Activated T-cell treated with anti-CD3 and anti-CD28 coated beads for 4 hours (primary cell): ENCODE data around the gene UBXN6.

Experiments
- DNase-seq: peaks from one replicate; pipeline ENCODE4 v3.0.0-alpha.2; 2020

UBXN6 gene

GRCh38 chr19:4437103-4437502 lies 20.5 kb downstream of the UBXN6 start:
- no peak for DNase-seq

- no peak for DNase-seq
Measured at GRCh38 chr19:4436231-4436630, 21.4 kb downstream of the UBXN6 start.

GRCh38 chr19:4434391-4434790 lies 23.2 kb downstream of the UBXN6 start:
- no peak for DNase-seq

GRCh38 chr19:4432918-4433506 lies 24.6 kb downstream of the UBXN6 start:
- DNase-seq = no peak

GRCh38 chr19:4431808-4432674 lies 25.6 kb downstream of the UBXN6 start:
- DNase-seq = no peak

- no peak for DNase-seq
Measured at GRCh38 chr19:4431296-4431695, 26.3 kb downstream of the UBXN6 start.

GRCh38 chr19:4430760-4431159 lies 26.8 kb downstream of the UBXN6 start:
- no peak for DNase-seq

GRCh38 chr19:4429771-4430171 lies 27.8 kb downstream of the UBXN6 start:
- no peak for DNase-seq

- DNase-seq = no peak
Measured at GRCh38 chr19:4429256-4429655, 28.3 kb downstream of the UBXN6 start.

- DNase-seq = no peak
Measured at GRCh38 chr19:4428326-4428975, 29.1 kb downstream of the UBXN6 start.

- DNase-seq = no peak
Measured at GRCh38 chr19:4425537-4425936, 32.1 kb downstream of the UBXN6 start.

- no peak for DNase-seq
Measured at GRCh38 chr19:4423416-4424126, 34.0 kb downstream of the UBXN6 start.

- no peak for DNase-seq
Measured at GRCh38 chr19:4416268-4416667, 41.3 kb downstream of the UBXN6 start.

- no peak for DNase-seq
Measured at GRCh38 chr19:4415352-4415751, 42.2 kb downstream of the UBXN6 start.

GRCh38 chr19:4414800-4415321 lies 42.7 kb downstream of the UBXN6 start:
- no peak for DNase-seq

GRCh38 chr19:4414144-4414799 lies 43.3 kb downstream of the UBXN6 start:
- no peak for DNase-seq

- DNase-seq = no peak
Measured at GRCh38 chr19:4413588-4413987, 44.0 kb downstream of the UBXN6 start.

- no peak for DNase-seq
Measured at GRCh38 chr19:4409123-4409933, 48.3 kb downstream of the UBXN6 start.

GRCh38 chr19:4406626-4407025 lies 51.0 kb downstream of the UBXN6 start:
- no peak for DNase-seq

GRCh38 chr19:4405977-4406376 lies 51.6 kb downstream of the UBXN6 start:
- DNase-seq = no peak

GRCh38 chr19:4403005-4403761 lies 54.4 kb downstream of the UBXN6 start:
- DNase-seq = no peak
